HG02973 (cell line): Measurements from ENCODE around the gene DHRS7B.

Experiments
- ATAC-seq: cut with Tn5 transposase; IDR thresholded peaks from one replicate; pipeline ENCODE4 v1.9.1; 2021; ENCODE audit warnings: moderate library complexity; ENCODE audit not compliant: unreplicated experiment

The DHRS7B gene

DNA sequence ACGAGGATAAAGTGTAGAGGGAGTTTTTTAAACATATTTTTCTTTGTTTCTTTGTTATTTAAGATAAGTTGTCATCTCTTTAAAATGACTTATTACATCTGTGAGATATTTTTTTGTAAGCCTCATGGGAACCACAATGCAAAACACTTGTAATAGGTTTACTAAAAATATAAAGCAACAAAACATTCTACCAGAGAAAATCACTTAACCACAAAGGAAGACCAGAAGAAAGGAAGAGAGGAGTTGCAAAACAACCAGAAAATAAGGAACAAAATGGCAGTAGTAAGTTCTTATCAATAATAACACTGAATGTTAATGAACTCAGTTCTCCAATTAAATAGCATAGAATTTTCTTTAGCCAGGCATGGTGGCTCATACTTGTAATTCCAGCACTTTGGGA is 22.9 kb downstream of the DHRS7B start:
- no peak for ATAC-seq

DNA sequence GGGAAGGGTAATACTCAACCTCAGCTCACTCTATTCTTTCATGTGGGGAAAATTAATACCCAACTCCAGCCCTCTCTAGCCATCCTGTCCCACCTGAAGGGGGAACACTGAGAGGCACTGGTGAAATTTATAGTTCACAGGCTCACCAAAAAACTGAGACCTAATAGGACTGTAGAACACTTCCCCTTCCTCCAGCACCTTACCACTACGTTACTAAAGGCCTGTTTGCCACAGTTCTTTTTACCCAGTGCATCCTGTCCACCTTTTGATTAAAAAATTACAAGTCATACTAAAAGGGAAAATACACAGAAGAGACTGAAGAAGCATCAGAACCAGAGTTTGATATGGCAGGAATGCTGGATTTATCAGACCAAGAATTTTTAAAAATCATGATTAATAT is 26.0 kb downstream of the DHRS7B start:
- no peak for ATAC-seq

DNA sequence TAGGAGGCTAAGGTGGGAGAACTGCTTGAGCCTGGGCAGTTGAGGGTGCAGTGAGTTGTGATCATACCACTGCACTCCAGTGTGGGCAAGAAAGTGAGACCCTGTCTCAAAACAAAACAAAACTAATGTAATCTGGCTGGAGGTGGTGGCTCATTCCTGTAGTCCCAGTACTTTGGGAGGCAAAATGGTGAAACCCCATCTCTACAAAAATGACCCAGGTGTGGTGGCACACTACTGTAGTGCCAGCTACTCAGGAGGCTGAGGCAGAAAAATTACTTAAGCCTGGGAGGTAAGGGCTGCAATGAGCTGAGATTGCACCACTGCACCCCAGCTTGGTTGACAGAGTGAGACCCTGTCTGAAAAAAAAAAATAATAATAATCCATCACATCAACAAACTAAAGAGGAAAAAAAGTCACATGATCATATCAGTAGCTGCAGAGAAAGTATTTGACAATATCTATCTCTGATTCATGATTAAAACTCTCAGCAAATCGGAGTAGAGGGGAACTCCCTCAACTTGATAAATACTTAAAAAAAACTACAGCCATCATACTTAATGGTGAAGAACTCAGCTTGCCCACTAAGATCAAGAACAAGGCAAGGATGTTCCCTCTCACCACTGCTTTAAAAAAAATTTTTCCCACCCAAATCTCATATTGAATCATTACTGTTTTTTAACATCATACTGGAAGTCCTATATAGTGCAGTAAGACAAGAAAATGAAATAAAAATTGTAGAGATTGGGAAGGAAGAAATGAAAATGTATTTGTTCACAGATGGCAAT is 31.0 kb downstream of the DHRS7B start:
- no peak for ATAC-seq

DNA sequence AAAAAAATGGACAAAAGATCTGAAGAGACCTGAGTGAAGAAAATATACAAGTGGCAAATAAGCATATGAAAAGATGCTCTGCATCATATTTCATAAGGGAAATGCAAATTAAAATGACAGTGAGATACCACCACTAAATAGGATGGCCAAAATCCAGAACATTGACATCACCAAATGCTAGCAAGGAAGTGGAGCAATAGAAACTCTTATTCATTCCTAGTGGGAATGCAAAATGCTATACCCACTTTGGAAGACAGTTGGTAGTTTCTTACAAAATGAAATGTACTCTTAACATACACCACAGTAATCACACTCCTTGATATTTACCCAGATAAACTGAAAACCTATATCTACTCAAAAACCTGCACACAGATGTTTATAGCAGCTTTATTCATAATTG is 33.6 kb downstream of the DHRS7B start:
- no peak for ATAC-seq

DNA sequence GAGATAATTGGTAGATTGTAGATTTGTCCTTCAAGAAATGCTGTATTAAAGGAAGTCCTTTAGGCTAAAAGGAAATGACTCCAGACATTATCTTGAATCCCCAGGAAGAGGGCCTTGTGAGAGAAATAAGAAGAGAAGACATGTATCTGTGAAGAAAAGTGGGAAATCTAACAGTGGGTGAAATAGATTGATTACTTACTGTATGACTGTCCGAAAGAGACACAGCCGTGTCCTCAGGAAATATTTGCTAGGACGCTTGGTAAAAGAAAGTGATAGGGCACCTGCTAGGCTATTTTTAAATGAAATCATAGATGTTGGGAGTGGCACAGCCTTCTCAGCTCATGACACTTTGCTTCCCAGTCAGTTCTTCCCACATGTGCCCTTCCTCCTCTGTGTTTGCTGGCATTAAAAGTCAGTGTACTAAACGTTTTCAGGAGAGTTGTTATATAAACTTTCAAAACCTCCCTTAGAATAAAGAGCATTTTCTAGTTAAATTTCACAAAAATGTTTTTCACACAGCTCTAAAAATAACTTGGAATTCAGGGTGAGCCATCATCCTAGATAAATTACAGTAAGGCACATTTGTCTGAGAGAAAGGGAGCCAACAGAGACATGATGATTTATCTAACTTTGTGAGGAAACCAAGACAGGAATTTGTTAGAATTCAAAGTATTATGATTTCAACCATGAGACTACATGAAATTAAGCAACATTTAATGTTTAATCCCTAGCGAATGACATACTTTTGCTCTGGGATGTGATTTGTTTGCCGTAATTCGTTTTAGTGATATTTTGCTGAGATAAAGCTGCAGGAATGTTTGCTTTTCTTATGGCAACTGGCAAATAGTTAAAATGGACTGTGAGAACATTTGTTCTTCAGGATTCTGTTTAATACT is 35.0 kb downstream of the DHRS7B start:
- no peak for ATAC-seq

- ATAC-seq, result no peak
Observed at GRCh38 chr17:21162394-21162775, 35.6 kb downstream of the DHRS7B start.

- ATAC-seq, result no peak
Observed at GRCh38 chr17:21163101-21163500, 36.3 kb downstream of the DHRS7B start.

- no peak for ATAC-seq
Observed at GRCh38 chr17:21164216-21164615, 37.5 kb downstream of the DHRS7B start.

DNA sequence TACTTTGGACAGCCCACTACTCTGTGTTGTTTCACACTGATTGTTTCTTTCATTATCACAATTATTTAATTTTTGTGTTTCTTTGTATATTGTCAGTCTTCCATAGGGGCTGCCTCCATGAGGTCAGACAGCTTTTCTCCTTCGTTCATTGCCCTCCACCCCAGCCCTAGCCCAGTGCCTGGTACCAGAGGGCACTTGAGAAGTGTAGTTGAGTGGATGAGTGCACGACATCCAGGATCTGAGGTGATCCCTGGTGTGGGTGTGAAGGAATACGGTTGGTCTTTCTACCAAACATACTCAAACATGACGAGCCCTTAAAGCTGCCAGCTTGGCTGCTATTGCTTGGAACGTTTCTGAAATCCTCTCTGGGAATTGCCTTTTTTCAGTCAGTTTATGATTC is 37.9 kb downstream of the DHRS7B start:
- no peak for ATAC-seq

DNA sequence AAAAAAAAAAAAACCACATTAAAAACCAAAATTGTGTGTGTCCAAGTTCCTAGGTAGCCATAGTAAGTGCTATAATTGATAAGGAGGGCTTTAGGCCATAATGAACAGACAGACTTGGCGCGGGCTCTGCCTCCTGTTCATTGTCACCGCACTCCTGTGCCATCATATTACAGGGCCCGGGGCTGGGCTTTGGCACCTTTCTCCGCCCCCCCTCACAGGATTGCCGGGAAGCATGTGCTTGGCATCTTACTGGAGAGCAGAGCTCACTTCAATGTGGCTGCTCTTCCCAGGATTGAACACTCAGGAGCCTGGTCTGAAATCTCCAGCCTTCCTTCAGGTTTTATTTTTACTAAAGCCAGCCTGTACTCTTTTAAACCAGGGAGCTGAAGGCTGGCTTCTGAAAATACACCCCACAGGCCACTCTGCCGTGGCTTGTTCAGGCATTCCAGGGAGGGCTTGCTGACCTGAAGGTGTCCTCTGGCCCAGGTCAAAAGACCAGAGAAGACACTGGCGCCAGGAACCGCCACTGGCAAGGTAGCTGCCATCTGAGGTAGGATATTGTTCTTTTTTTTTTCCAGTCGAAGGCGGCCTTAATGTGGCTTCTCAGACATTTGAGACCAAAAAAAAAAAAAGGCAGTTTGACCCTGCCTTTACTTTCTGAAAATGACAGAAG is 39.3 kb downstream of the DHRS7B start:
- ATAC-seq, result no peak

GRCh38 chr17:21166595-21167210 is 39.9 kb downstream of the DHRS7B start:
- ATAC-seq, result no peak

DNA sequence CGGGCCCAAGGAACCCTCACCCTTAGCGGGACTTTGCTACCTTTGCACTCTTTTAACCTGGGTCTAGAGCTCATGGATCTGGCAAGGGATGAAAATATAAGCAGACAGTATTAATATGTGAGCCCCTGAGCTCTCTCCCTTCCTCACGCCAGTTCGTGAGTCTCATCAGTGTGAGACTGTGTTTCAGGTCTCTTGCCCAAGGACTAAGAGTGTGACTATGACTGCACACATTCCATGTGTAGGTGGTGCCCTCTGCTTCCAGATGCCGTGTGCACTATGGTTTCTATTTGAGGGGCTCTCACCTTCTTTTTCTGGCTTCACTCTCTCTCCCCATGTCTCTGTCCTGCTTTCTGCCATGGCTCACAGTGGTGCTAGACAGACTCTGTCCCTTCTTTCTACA is 40.5 kb downstream of the DHRS7B start:
- no peak for ATAC-seq

- ATAC-seq, result no peak
Observed at GRCh38 chr17:21168555-21168865, 41.7 kb downstream of the DHRS7B start.

DNA sequence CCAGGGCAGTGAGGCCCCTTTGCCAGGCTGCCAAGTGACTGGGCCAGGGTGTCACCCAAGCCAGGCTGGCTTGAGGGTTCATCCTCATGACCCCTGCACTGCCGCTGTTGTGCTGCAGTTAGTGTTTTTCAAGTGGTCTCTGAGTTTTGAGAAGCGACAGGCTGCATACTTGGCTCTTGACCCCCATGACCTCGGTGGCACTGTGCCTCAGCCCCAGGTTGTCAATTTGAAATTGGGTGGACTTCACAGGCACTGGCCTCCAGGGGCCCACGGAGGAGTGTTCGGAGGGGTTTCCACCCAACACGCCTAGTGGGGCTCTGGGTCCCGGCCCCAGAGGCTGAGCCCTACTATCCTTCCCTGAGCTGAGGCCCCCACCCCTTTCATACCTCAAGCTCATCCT is 42.7 kb downstream of the DHRS7B start:
- ATAC-seq, result no peak

DNA sequence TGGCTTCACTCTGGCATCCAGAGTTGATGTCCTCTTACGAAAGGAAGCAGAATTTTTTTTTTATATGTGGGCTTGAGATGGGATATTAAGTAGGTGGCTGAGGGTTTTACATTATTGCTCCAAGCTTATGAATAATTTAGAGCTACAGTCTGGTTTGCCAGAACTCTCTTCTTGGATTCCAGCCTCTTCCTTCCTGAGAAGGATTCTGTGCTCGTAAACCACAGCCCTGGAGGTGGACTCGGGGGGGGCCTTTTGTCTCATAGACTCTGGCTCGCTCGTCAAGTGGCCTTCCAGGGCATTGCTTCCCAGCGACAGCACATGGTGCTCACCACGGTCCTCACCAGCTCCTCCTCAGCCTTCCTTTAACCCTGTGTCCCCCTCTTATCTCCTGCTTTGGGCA is 44.0 kb downstream of the DHRS7B start:
- no peak for ATAC-seq

- peak; percentile 65 for ATAC-seq
Observed at GRCh38 chr17:21171309-21171922, 44.7 kb downstream of the DHRS7B start.

GRCh38 chr17:21171970-21172510 is 45.3 kb downstream of the DHRS7B start:
- no peak for ATAC-seq

DNA sequence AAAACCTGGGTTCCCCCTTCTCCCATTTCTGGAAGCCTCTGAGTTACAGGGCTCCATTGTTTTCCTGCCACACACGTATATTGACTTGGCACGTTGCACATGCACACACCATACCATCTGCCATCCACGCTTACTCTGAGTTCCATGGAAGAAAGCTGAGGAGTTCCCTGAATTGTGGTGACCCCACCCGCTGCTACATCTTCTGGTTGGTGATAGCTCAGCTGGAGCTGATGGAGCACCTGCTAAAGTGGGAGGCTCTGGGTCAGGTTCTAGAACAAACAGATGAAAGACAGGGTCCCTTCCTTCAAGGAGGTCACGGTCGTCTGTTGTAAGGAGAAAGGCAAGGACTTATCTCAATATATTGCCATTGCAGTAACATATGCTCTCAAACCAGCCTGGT is 46.1 kb downstream of the DHRS7B start:
- ATAC-seq, result no peak

GRCh38 chr17:21173543-21173942 is 46.8 kb downstream of the DHRS7B start:
- no peak for ATAC-seq

GRCh38 chr17:21174186-21174585 is 47.4 kb downstream of the DHRS7B start:
- ATAC-seq, result no peak

- ATAC-seq, result no peak
Observed at GRCh38 chr17:21174713-21175112, 47.9 kb downstream of the DHRS7B start.
